SK-N-MC (cell line): ENCODE measurements around the gene NUPR1.

Source experiments
- DNase-seq: peaks from one replicate; pipeline ENCODE4 v3.0.0-alpha.2; 2011; ENCODE audit warnings: low read depth, low spot score
- H3K27ac ChIP-seq: fragments of 200-600 bp; sonication (generic); 2 replicates; pipeline ENCODE4 v1.5.1; 2016; ENCODE audit warnings: mixed run types
- H3K36me3 ChIP-seq: fragments of 200-600 bp; sonication (generic); 2 replicates; pipeline ENCODE4 v1.6.1; 2017; ENCODE audit warnings: antibody characterized with exemption, low read length, mixed read lengths; ENCODE audit not compliant: insufficient read depth
- H3K4me3 ChIP-seq: fragments of 200-600 bp; sonication (generic); 2 replicates; pipeline ENCODE4 v1.5.1; 2016
- H3K9ac ChIP-seq: fragments of 200-600 bp; sonication (generic); 2 replicates; pipeline ENCODE4 v1.8.0; 2017; ENCODE audit warnings: mixed run types, mixed read lengths; ENCODE audit not compliant: insufficient read length
- H3K9me3 ChIP-seq: fragments of 200-600 bp; sonication (generic); 2 replicates; pipeline ENCODE4 v1.6.1; 2017; ENCODE audit warnings: low read depth, mild to moderate bottlenecking, antibody characterized with exemption, low read length, moderate library complexity, mixed read lengths
- EZH2 ChIP-seq: fragments of 200-600 bp; sonication (generic); IDR thresholded peaks from one replicate; pipeline ENCODE4 v1.6.1; 2017; ENCODE audit warnings: antibody characterized with exemption
- FOXP2 ChIP-seq: optimal IDR thresholded peaks from 2 replicates; pipeline ENCODE3; 2011; ENCODE audit warnings: mild to moderate bottlenecking, moderate library complexity; ENCODE audit not compliant: insufficient read depth; ENCODE audit errors: extremely low read length, control extremely low read depth
- POLR2AphosphoS5 ChIP-seq: IDR thresholded peaks from 2 replicates; pipeline ENCODE4 v1.6.1; 2012; ENCODE audit warnings: mild to moderate bottlenecking, low read depth, low read length, borderline replicate concordance

Gene NUPR1

GRCh38 chr16:28538733-28539596 lies at the start of gene NUPR1:
Gene NUPR1 (minus strand): TSS chr16:28538974. CDS start chr16:28538907, 67 bp downstream.
- no peak within 1 kb of the TSS for H3K9ac ChIP-seq
- TF ChIP-seq EZH2, result no peak
- no peak for TF ChIP-seq FOXP2
- TF ChIP-seq POLR2AphosphoS5, result no peak
- no peak within 1 kb of the TSS for H3K4me3 ChIP-seq
- no peaks in the 10 kb centered on the region for H3K9me3 ChIP-seq
- no peak for DNase-seq
- no peaks in the 10 kb centered on the region for H3K36me3 ChIP-seq
- no peak within 1 kb of the TSS for H3K27ac ChIP-seq

GRCh38 chr16:28587386-28587785 lies 48.6 kb upstream of the NUPR1 start:
- Histone ChIP-seq H3K36me3 (peaks cover 12% of the 10 kb centered on the region; the same call in 1 of the 2 replicates), H3K27ac (no peak overlapping the region), H3K9ac (no peak overlapping the region), H3K9me3 (no peaks in the 10 kb centered on the region), H3K4me3 (no peak overlapping the region)
- no peak for TF ChIP-seq EZH2
- no peak for TF ChIP-seq FOXP2
- no peak for TF ChIP-seq POLR2AphosphoS5
- no peak for DNase-seq

GRCh38 chr16:28586466-28586865 lies 47.7 kb upstream of the NUPR1 start:
- no peak for TF ChIP-seq POLR2AphosphoS5
- TF ChIP-seq FOXP2, result no peak
- H3K36me3 ChIP-seq, result peaks cover 17% of the 10 kb centered on the region; the same call in 1 of the 2 replicates
- H3K27ac ChIP-seq, result no peak overlapping the region
- DNase-seq, result no peak
- no peak overlapping the region for H3K9ac ChIP-seq
- no peak overlapping the region for H3K4me3 ChIP-seq
- H3K9me3 ChIP-seq, result no peaks in the 10 kb centered on the region

GRCh38 chr16:28585674-28586073 lies 46.9 kb upstream of the NUPR1 start:
- Histone ChIP-seq H3K36me3 (peaks cover 17% of the 10 kb centered on the region; the same call in 1 of the 2 replicates), H3K9me3 (no peaks in the 10 kb centered on the region), H3K4me3 (no peak overlapping the region), H3K9ac (no peak overlapping the region), H3K27ac (no peak overlapping the region)
- TF ChIP-seq POLR2AphosphoS5 (no peak), FOXP2 (no peak)
- DNase-seq, result no peak

GRCh38 chr16:28580726-28581315 lies 42.0 kb upstream of the NUPR1 start:
- peaks cover 12% of the 10 kb centered on the region; the same call in 1 of the 2 replicates for H3K36me3 ChIP-seq
- no peaks in the 10 kb centered on the region for H3K9me3 ChIP-seq
- no peak overlapping the region for H3K27ac ChIP-seq
- no peak for DNase-seq
- TF ChIP-seq EZH2 (no peak), POLR2AphosphoS5 (no peak), FOXP2 (no peak)
- no peak overlapping the region for H3K9ac ChIP-seq
- no peak overlapping the region for H3K4me3 ChIP-seq

- no peak overlapping the region for H3K27ac ChIP-seq
- H3K9ac ChIP-seq, result no peak overlapping the region
- no peaks in the 10 kb centered on the region for H3K9me3 ChIP-seq
- no peak overlapping the region for H3K4me3 ChIP-seq
- TF ChIP-seq FOXP2 (no peak), EZH2 (no peak), POLR2AphosphoS5 (no peak)
- no peak for DNase-seq
- no peaks in the 10 kb centered on the region for H3K36me3 ChIP-seq
Observed at GRCh38 chr16:28575446-28576109, 36.8 kb upstream of the NUPR1 start.

GRCh38 chr16:28574925-28575324 lies 36.2 kb upstream of the NUPR1 start:
- TF ChIP-seq EZH2, result no peak
- no peak for TF ChIP-seq FOXP2
- no peak for TF ChIP-seq POLR2AphosphoS5
- H3K9ac ChIP-seq, result no peak overlapping the region
- no peak overlapping the region for H3K27ac ChIP-seq

More at GRCh38 chr16:28574925-28575324, 36.2 kb upstream of the NUPR1 start:
- Histone ChIP-seq H3K36me3 (no peaks in the 10 kb centered on the region), H3K4me3 (no peak overlapping the region), H3K9me3 (no peaks in the 10 kb centered on the region)
- DNase-seq, result no peak
